Thymus (tissue), 11 donors: ENCODE results near the gene PDRG1. TPM values are rescaled to one million over a fixed set of nuclear protein-coding genes. Genes with fewer than 3 reads are reported as not detected.

Experiments
- DNase-seq, 9 donors: peaks; one replicate each; pipeline ENCODE4 v3.0.0-alpha.2; 2013; ENCODE audit warnings: low spot score in 9 of 9, low read depth in 6 of 9, missing footprints in 1 of 9
- H3K27ac ChIP-seq, 2 donors: one replicate each; pipeline ENCODE4 v1.5.1; 2013; ENCODE audit warnings: control low read depth in 1 of 2, low read depth in 1 of 2, low read length in 1 of 2, mild to moderate bottlenecking in 1 of 2, moderate library complexity in 1 of 2
- H3K27me3 ChIP-seq, 2 donors: one replicate each; pipeline ENCODE4 v1.5.1; 2013; ENCODE audit warnings: low read length in 1 of 2; ENCODE audit not compliant: control insufficient read depth in 2 of 2, insufficient read depth in 1 of 2
- H3K36me3 ChIP-seq, 2 donors: one replicate each; pipeline ENCODE4 v1.5.1; 2013; ENCODE audit warnings: low read length in 1 of 2, mild to moderate bottlenecking in 1 of 2, moderate library complexity in 1 of 2; ENCODE audit not compliant: control insufficient read depth in 2 of 2, insufficient read depth in 2 of 2
- H3K4me1 ChIP-seq, 2 donors: one replicate each; pipeline ENCODE4 v1.5.1; 2013; ENCODE audit warnings: low read length in 2 of 2; ENCODE audit not compliant: control insufficient read depth in 2 of 2, insufficient read depth in 2 of 2
- H3K4me3 ChIP-seq, 2 donors: one replicate each; pipeline ENCODE4 v1.5.1; 2013; ENCODE audit warnings: low read length in 2 of 2, control low read depth in 1 of 2, mild to moderate bottlenecking in 1 of 2
- H3K9me3 ChIP-seq, 2 donors: one replicate each; pipeline ENCODE4 v1.5.1; 2013; ENCODE audit warnings: low read length in 1 of 2, mild to moderate bottlenecking in 1 of 2; ENCODE audit not compliant: control insufficient read depth in 2 of 2, insufficient read depth in 1 of 2
- WGBS: extraction: QIAGEN DNeasy Blood & Tissue Kit; methylation state at CpG from one replicate; pipeline ENCODE4 v1.1.7; 2013; 5-methylcytosine and 5-hydroxymethylcytosine counted together
- polyA plus RNA-seq: library from polyadenylated mRNA; stranded (reverse); fragments of 200-250 nt; gene quantifications from one replicate; pipeline ENCODE4 v1.2.3, GENCODE V29; 2013
- total RNA-seq: library from RNA; stranded (reverse); fragments of 120-200 nt; gene quantifications from one replicate; pipeline ENCODE4 v1.2.4, GENCODE V29; 2013
- donor health status: healthy.

The PDRG1 gene
- total and polyA plus RNA-seq, 2 donors: 11.1 to 16.4 TPM

GRCh38 chr20:31908424-31908823, 43.4 kb downstream of the PDRG1 start:
- WGBS: 95% methylated on average over 11 of the region's 11 CpGs

DNA sequence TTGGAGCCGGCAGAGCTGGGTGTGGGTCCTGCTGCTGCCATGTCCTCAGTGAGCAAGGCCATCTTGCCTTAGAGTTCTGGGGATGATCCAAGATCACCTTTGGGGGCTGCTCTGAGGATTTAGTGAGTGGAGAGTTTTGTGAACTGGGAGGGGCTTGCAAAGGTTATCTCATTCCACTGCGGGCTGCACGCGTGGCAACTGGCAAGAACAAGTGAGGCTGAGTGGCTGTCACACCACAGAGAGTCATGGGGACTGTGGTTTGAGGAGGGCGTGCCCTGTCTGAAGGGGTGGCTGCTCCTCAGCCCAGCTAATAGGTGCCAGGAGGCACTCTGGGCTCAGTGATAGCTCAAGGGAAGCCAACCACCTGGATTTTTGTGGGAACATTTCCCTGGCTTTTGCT, 43.8 kb downstream of the PDRG1 start:
- Histone ChIP-seq H3K27me3 (no peaks in the 10 kb centered on the region), H3K9me3 (no peaks in the 10 kb centered on the region), H3K4me1 (no peaks in the 10 kb centered on the region), H3K27ac (no peak overlapping the region), H3K4me3 (no peak overlapping the region), H3K36me3 (no peaks in the 10 kb centered on the region)
- 85% methylated on average over 5 of the region's 5 CpGs for WGBS
- no peak for DNase-seq

More at GRCh38 chr20:31908424-31908823, 43.4 kb downstream of the PDRG1 start:
- no peaks in the 10 kb centered on the region for H3K27me3 ChIP-seq
- no peaks in the 10 kb centered on the region for H3K36me3 ChIP-seq
- H3K4me1 ChIP-seq: no peaks in the 10 kb centered on the region
- no peak overlapping the region for H3K27ac ChIP-seq
- no peaks in the 10 kb centered on the region for H3K9me3 ChIP-seq
- no peak for DNase-seq
- H3K4me3 ChIP-seq: no peak overlapping the region

DNA sequence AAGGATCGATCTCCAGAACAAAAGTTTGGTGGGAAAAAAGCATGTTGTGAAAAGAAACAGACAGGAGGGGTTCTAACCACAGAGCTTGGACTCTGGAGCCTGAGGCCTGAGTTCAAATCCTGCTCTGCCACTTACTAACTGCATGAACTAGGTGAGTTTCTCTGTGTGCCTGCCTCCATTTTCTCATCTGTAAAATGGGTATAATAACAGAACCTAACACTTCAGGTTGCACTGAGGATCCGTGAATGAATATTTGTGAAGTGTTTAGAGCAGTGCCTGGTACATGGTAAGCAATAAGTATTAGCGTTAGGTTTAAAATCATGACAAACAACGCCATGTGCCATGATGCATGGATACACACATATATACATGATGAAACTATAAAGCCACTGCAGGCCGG, 44.8 kb downstream of the PDRG1 start:
- Histone ChIP-seq H3K4me3 (no peak overlapping the region), H3K27ac (no peak overlapping the region), H3K4me1 (no peaks in the 10 kb centered on the region), H3K27me3 (no peaks in the 10 kb centered on the region), H3K36me3 (no peaks in the 10 kb centered on the region), H3K9me3 (no peaks in the 10 kb centered on the region)
- no peak for DNase-seq
- WGBS: 97% methylated on average over 5 of the region's 5 CpGs

- Histone ChIP-seq H3K27ac (no peak overlapping the region), H3K9me3 (no peaks in the 10 kb centered on the region), H3K4me1 (no peaks in the 10 kb centered on the region), H3K4me3 (no peak overlapping the region), H3K27me3 (no peaks in the 10 kb centered on the region), H3K36me3 (no peaks in the 10 kb centered on the region)
- no peak for DNase-seq
- 86% methylated on average over 5 of the region's 5 CpGs for whole genome bisulfite sequencing
Observed at GRCh38 chr20:31906001-31906400, 45.8 kb downstream of the PDRG1 start.

- Histone ChIP-seq H3K4me1 (no peaks in the 10 kb centered on the region), H3K27ac (no peak overlapping the region), H3K9me3 (no peaks in the 10 kb centered on the region), H3K36me3 (no peaks in the 10 kb centered on the region), H3K27me3 (no peaks in the 10 kb centered on the region), H3K4me3 (no peak overlapping the region)
- DNase-seq: no peak
- 47% methylated on average over 1 of the region's 1 CpG for WGBS
Observed at GRCh38 chr20:31903627-31904386, 48.0 kb downstream of the PDRG1 start.

DNA sequence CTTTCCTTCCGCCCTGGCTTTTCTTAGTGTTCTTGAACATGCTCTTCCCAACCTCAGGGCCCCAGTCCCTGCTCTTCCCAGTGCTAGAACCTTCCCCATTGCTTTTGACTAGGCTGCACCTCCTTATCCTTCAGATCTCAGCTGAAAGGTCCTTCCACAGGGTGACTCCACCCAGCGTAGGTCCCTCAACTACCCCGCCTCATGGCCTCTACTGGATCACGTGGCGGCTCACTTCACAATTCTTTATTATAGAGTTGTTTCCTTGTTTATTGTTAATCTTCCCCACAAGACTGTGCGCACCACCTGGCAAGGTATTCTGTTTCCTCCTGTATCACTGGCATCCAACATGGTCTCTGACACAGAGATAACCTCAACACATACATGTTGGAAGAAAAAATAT, 50.2 kb downstream of the PDRG1 start:
- Histone ChIP-seq H3K36me3 (no peaks in the 10 kb centered on the region), H3K4me1 (no peaks in the 10 kb centered on the region), H3K27ac (no peak overlapping the region), H3K9me3 (no peaks in the 10 kb centered on the region), H3K27me3 (no peaks in the 10 kb centered on the region), H3K4me3 (no peak overlapping the region)
- WGBS: 99% methylated on average over 6 of the region's 6 CpGs
- no peak for DNase-seq

DNA sequence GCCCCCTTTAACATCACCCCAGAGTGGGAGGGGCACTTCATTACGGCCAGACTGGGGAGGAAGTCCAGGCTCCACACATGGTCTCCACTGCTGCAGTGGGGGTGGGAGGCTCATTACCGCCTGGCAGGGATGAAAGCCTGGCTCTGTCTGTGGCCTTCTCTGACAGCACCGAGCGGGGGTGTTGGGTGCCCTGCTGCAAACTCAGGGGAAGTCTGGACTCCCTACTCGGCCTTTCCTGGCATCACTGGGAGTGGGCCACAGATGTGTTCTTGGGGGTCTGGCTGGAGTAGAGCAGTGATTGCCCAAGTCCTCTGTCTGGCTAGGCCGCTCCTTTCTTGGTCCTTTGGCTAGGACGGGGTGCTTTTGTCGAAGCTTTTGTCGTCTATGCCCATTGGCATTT, 54.3 kb downstream of the PDRG1 start:
- H3K27me3 ChIP-seq: no peaks in the 10 kb centered on the region
- no peaks in the 10 kb centered on the region for H3K4me1 ChIP-seq
- DNase-seq: no peak
- no peaks in the 10 kb centered on the region for H3K36me3 ChIP-seq
- no peak overlapping the region for H3K4me3 ChIP-seq
- 95% methylated on average over 9 of the region's 9 CpGs for WGBS
- no peak overlapping the region for H3K27ac ChIP-seq
- H3K9me3 ChIP-seq: no peaks in the 10 kb centered on the region

DNA sequence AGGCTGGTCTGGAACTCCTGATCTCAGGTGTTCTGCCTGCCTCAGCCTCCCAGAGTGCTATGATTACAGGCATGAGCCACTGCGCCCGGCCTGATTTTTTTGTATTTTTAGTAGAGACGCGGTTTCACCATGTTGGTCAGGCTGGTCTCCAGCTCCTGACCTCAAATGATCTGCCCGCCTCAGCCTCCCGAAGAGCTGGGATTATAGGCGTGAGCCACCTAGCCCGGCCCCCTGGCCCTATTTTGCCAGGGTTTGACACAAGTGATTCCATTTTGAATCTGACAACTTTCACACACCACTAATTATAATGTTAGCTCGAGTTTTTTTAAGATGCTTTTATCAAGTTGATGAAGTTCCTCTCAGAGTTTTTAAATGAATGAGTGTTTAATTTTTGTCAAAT, 55.8 kb downstream of the PDRG1 start:
- Histone ChIP-seq H3K27ac (no peak overlapping the region), H3K36me3 (no peaks in the 10 kb centered on the region), H3K27me3 (no peaks in the 10 kb centered on the region), H3K9me3 (no peaks in the 10 kb centered on the region), H3K4me3 (no peak overlapping the region), H3K4me1 (no peaks in the 10 kb centered on the region)
- DNase-seq: no peak
- WGBS: 98% methylated on average over 9 of the region's 9 CpGs

DNA sequence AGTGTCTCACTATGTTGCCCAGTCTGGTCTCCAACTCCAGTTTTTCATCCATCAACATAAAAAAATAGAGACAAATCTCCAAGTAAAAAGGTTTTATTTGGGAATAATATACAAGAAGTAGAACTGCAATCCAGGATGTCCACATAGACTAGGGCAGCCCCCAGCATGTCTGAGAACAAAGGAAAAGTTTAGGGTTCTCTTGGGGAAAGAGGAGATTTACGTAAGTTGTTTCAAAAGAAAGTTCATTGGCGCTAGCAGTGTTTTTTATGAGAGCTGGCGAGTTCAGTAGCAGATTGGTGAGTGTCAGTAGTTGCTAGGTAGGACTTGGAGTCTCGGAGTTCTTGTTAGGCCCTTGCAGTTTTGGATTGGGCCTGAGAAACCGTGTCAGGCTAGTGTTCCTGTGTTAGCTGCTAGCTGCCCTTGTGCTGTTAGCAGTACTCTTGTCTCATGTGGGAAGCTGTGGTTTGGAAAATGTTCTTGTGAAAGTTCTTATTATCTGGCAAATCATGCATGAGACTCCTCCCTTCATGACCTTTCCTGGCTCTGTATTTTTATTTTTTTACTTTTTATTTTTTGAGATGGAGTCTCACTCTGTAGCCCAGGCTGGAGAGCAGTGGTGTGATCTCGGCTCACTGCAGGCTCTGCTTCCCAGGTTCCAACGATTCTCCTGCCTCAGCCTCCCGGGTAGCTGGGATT, 56.7 kb downstream of the PDRG1 start:
- no peak overlapping the region for H3K4me3 ChIP-seq
- peak in 4 of 9 donors; percentile 6 to 46 (median 17) for DNase-seq
- no peaks in the 10 kb centered on the region for H3K27me3 ChIP-seq
- no peaks in the 10 kb centered on the region for H3K9me3 ChIP-seq
- WGBS: 60% methylated on average over 8 of the region's 8 CpGs
- no peaks in the 10 kb centered on the region for H3K36me3 ChIP-seq
- no peak overlapping the region for H3K27ac ChIP-seq
- H3K4me1 ChIP-seq: no peaks in the 10 kb centered on the region
